GM13977 (cell line): ENCODE measurements around the gene DNAH17.

Experiments used
- DNase-seq: peaks from one replicate; pipeline ENCODE4 v3.0.0; 2012; ENCODE audit warnings: low spot score
- CTCF ChIP-seq: IDR thresholded peaks from 2 replicates; pipeline ENCODE4 v1.5.1; 2012; ENCODE audit warnings: mild to moderate bottlenecking, control low read depth; ENCODE audit not compliant: insufficient read depth; ENCODE audit errors: extremely low read depth, missing control alignments
- in situ Hi-C: fragments of 300-500 bp; cut with MboI; formaldehyde crosslinking; loops from one replicate; pipeline ENCODE4 v1.12.0; 2022; ENCODE audit warnings: low sequenced_read_pairs, low pct_unique_long_range_greater_than_20kb, mixed read lengths, inconsistent platforms; ENCODE audit not compliant: unreplicated experiment

Gene DNAH17

GRCh38 chr17:78605886-78606285, 28.7 kb upstream of the DNAH17 start:
- in situ Hi-C loops = no loop called here
- DNase-seq = no peak
- no peak for TF ChIP-seq CTCF

GRCh38 chr17:78605429-78605828, 28.2 kb upstream of the DNAH17 start:
- DNase-seq = no peak
- TF ChIP-seq CTCF = no peak
- in situ Hi-C loops = no loop called here

- in situ Hi-C loops = no loop called here
- TF ChIP-seq CTCF = no peak
- DNase-seq = no peak
These were observed 25.1 kb upstream of the DNAH17 start for GRCh38 chr17:78602246-78602645.

GRCh38 chr17:78601577-78602190, 24.5 kb upstream of the DNAH17 start:
- in situ Hi-C loops = no loop called here
- no peak for TF ChIP-seq CTCF
- DNase-seq = no peak

GRCh38 chr17:78600181-78600721, 23.1 kb upstream of the DNAH17 start:
- DNase-seq = no peak
- in situ Hi-C loops = no loop called here
- no peak for TF ChIP-seq CTCF

GRCh38 chr17:78599419-78599818, 22.2 kb upstream of the DNAH17 start:
- no peak for TF ChIP-seq CTCF
- in situ Hi-C loops = no loop called here
- DNase-seq = no peak
